HG03520 (cell line): ENCODE data around the gene RBMS1.

ENCODE experiments used
- ATAC-seq: cut with Tn5 transposase; IDR thresholded peaks from one replicate; pipeline ENCODE4 v1.9.1; 2021; ENCODE audit warnings: mild to moderate bottlenecking, moderate library complexity; ENCODE audit not compliant: unreplicated experiment

The RBMS1 gene

GRCh38 chr2:160258492-160258805, 235.2 kb downstream of the RBMS1 start:
- no peak for ATAC-seq

DNA sequence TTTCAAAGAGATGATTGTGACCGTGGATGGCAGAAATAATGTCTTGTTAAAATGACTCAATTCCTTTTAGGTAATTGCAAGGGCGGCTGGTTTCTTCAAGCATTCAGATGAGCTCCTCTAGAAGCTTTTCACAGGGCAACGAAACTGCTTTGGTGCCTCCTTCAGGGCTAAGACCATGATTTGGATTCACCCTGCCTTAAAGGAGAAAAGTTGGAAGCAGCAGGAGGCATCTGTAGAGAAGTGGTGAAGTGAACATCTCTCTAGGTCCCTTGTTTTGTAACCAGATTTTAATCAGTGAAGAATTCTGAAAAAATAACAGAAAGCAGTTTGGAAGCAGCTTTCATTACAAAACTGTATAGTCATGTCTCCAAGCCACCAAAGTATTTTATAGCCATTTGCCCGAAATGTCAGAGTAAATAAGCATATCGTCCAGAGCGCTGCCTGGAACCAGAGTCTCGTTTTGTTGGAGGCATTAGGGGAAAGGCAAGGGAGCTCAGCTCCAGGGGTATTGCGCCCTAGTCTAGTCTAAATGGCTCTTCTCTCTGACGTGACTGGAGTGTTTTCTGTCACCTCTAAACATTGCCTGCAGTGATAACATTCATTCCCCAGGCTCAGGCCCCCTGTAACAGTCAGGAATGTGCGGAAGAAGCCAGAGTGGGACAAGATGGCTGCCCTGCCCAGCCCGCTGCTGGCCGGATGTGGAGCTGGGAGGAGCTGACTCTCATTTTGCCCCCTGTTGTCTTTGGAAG, 235.7 kb downstream of the RBMS1 start:
- ATAC-seq, result no peak

- no peak for ATAC-seq
Observed at GRCh38 chr2:160257041-160257742, 236.4 kb downstream of the RBMS1 start.

DNA sequence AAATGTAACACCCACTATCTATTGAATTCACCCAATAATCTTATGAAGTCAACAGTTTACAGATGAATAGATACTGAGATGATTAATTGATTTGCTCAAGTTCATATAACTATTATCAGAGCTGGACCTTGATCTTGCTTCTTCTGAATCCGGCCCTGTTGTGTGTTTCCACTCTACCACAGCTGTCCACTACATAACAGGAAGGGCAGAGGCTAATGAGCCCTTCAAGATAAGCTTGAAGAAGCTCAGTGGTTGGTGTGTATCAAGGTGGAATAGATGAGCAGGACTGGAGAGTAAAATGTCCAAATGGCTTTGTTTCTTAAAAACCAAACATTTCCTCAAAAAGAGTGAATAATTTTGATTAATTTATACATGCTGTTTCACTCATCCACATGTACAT, 237.1 kb downstream of the RBMS1 start:
- no peak for ATAC-seq

GRCh38 chr2:160255408-160255807, 238.2 kb downstream of the RBMS1 start:
- ATAC-seq, result no peak

DNA sequence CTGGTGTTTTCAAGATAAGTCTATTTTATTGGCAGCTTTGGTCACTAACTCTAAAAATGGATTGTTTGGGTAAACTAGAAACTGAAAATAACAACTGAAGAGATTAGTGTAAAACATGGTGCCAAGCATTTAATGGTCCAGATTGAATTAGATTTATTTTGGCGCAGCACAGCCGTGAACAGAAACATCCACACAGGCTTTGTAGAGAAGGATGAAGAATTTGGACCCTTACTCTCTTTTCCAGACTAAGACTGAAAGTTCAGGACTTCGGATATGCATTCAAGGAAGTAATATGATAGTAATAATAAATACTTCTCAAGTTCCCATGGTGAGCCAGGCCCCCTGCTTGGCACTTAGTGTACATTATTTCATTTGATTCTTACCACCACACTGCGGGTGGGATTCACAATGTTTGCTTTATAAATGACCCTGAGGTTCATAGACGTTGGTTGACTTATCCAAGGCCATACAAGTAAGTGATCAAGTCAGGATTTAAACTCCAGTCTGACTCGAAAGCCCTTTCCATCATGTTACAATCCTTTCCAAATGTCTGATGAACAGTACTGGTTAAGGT, 239.3 kb downstream of the RBMS1 start:
- no peak for ATAC-seq

GRCh38 chr2:160253440-160254188, 240.0 kb downstream of the RBMS1 start:
- ATAC-seq, result no peak

DNA sequence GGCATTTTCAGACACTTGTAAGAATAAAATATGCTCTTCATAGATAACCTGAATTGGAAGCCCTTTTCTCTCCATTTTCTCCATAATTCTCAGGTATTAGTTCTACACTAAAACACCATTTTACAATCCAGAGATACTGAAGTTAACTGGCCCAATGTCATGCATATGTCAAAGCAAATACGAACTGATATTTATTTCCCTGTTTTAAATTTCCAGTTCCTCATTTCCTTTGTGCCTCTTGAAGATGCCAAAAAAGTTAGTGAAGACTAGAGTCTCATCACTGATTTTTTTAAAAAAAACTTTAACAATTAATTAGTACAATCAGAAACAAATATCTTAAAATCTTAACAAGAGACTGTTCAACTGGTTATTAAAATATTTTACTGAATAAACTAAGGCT, 240.7 kb downstream of the RBMS1 start:
- no peak for ATAC-seq

GRCh38 chr2:160252278-160252887, 241.2 kb downstream of the RBMS1 start:
- ATAC-seq, result no peak

- no peak for ATAC-seq
Observed at GRCh38 chr2:160251569-160251968, 242.0 kb downstream of the RBMS1 start.

- ATAC-seq, result no peak
Observed at GRCh38 chr2:160249876-160250275, 243.7 kb downstream of the RBMS1 start.

DNA sequence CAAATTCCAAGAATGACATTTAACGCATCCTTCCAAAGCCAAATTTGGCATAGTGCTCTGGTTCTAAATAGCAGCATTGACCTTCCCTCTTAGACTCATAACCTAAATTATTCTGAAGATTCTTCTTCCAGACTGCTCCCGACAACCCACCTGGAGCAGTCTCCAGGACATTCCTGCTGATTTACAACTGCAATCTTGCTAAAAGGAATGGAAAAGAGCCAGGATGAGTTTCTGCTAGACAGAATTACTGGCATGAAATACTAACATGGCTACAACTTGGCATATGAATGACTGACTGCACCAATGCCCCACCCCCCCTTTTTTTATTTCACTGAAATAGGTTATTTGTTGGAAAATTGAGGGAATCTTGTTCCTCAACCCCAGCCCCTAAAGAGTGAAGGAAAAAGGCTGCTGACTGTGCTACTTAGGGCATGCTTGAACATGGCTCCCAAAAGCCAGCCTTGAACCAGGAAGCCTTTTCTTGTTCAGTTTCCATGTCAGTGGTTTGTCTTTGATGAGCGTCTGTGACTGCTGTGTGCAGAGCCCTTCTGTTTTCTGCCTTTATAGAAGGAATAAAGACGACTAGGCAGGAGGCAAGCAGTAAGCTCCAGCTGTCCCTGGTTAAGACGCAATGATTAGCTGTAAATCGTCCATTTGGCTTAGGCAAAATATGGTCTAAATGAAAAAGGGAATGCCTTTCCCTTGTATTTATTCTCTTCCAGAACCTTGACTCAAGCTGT, 246.1 kb downstream of the RBMS1 start:
- ATAC-seq, result no peak

GRCh38 chr2:160246356-160246755, 247.3 kb downstream of the RBMS1 start:
- no peak for ATAC-seq

DNA sequence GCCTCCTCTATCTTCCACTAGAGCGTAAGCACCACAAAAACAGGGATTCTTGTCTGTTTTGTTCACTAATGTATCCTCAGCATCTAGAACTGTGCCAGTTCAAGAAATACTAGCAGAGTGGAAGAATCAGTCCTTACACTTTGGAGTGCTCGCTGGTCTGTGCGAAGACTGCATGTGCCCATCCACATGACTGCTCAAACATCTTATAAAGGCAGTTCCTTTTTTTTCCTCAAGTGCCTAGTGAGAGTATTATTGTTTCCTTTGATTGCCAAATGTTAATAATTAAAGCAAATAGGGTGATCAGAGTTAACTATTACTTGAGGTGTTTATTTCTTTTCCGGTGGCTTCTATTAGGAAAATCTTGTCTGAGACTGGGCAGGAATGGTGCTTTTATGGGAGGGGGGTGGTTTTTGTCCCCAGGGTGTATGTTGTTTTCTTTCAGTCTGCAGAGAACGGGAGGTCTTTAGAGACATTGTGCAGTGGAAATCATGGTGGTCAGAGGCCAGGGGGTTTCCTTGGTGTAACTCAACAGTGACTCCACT, 247.9 kb downstream of the RBMS1 start:
- no peak for ATAC-seq

- no peak for ATAC-seq
Observed at GRCh38 chr2:160242893-160243564, 250.6 kb downstream of the RBMS1 start.

GRCh38 chr2:160241251-160242137, 252.1 kb downstream of the RBMS1 start:
- no peak for ATAC-seq

GRCh38 chr2:160239436-160239835, 254.2 kb downstream of the RBMS1 start:
- ATAC-seq, result no peak

DNA sequence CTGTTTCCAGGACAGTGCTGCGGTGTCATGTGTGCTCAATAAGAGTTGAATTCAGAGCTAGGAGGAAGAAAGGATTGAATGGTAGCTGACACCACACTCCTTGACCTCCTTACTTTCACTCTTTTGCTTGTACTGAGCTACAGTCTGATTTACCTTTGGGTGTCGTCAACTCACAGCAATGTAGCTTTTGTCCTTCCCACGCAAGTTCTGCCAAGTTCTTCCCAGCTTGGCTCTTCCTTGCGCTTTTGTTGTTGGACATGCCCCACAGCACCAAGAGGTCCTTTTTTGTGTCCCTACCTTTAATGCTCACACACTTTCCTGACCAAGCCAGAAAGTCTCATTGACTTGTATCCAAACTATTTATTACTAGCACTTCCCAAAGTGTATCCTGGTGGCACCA, 255.2 kb downstream of the RBMS1 start:
- ATAC-seq, result no peak
